CD4-positive, alpha-beta T cell treated with Interleukin-6 for 4 hours (primary cell): Measurements from ENCODE around the gene ZP2.
"Not testable (repeated sequence)": the region's sequence is repeated elsewhere in the genome, so short reads cannot be mapped to it uniquely, and the experiment has no call there.

ENCODE experiments used
- DNase-seq: peaks from one replicate; pipeline ENCODE4 v3.0.0-alpha.2; 2020; ENCODE audit warnings: mixed read lengths

The ZP2 gene

DNA sequence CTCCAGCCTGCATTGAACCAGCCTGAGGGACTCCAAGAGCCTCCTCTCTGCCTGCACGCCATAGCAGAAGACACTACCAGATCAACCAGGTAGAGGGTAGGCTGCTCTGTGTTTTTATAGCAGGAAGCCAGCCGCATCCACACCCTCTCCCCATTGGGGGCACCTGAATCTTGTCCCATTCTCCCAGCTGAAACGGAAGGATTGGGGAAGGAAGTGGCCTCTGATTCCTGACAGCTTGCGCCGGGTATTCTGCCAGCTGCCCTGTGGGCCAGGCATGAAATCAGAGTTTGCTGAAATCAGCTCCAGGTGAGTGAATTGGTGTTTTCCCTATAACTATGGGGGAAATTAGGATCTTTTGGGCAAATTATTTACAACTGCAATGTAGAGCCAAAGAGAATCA, at the start of gene ZP2:
ZP2 (minus strand) TSS at position 89 of the 400 bp plus-strand sequence; CDS start at position 62, 27 bp downstream.
- no peak for DNase-seq

DNA sequence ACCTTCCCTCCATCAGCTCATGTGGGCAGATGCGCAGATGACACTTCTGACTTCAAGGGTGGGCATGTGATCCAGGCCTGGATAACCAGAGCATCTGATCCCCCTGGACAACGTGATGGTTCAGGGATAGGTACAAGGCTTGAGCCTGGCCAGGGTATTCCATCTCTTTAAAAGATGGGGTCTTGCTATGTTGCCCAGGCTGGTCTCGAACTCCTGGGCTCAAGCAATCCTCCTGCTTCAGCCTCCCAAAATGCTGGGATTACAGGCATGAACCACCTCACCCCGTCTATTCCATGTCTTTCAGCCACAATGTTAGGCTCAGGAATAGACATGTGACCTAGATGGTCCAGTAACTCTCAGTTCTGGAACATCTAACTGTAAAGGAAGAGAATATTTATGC, 45.9 kb upstream of the ZP2 start:
- no peak for DNase-seq

DNA sequence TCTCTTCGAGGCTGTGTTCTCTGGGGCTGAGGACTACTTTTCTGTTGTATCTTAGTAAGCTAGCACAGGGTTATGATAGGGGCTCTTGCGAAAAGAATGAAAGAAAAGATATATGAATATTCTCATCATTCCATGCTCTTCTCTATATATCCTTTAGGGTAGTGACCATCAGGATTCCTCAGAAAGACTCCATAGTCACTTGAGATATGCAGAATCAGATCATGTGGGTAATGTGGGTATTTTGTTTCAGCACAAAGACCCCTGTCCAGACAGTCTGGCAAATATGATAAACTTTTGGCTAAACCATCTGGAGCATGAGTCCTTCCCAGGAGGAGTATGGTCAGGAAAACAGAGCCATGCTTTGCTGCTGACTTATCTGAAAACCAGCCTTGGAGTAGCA, 45.3 kb upstream of the ZP2 start:
- no peak for DNase-seq

DNA sequence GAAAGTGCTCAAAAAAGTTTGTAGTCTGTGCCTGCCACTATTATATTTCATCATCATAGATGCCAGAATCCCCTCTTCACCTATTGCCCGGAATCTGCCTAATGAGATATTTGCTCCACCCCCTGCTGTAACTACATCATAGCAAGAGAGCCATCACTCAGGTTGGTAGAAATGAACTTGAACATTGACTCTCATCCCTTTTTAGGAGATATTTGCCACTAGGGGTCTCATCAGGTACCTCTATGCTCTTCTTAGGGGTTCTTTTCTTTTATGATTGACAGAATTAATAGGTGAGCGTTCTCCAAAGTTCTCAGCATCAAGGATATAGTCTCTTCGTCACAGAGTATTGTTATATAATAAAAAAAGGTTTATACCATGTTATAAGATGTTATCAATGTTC, 42.1 kb upstream of the ZP2 start:
- DNase-seq, result no peak

DNA sequence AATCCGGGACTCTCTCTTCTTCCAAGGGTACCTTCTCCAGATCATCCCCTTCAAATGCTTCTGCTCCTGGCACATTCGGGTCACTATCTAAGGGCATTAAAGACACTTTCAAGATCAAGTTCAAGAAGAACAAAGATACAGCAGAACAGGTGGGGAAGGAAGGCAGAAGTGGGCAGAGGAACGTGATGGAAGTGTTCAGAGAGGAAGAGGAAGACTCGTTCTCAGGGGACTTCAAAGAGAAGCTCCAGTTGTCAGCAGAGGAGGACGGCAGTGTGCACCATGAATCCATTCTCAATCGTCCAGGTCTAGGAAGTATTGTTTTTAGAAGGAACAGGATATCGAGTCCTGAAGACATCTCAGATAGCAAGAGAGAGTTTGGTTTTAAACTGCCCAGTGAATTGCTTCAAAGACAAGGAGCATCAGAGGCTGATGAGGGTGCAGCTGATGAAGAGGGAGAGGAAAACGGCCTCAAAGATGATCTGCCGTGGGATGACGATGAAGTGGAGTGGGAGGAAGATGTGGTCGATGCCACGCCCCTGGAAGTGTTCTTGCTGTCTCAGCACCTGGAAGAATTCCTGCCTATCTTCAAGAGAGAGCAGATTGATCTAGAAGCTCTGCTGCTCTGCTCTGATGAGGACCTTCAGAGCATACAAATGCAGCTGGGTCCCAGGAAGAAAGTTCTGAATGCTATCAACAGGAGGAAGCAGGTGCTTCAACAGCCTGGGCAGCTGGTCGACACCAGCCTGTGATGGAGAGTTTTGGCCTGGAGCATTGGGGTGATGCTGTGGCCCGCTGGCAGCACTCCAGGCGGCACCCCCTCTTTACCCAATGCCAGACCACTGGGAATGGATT, 38.9 kb upstream of the ZP2 start:
- no peak for DNase-seq

DNA sequence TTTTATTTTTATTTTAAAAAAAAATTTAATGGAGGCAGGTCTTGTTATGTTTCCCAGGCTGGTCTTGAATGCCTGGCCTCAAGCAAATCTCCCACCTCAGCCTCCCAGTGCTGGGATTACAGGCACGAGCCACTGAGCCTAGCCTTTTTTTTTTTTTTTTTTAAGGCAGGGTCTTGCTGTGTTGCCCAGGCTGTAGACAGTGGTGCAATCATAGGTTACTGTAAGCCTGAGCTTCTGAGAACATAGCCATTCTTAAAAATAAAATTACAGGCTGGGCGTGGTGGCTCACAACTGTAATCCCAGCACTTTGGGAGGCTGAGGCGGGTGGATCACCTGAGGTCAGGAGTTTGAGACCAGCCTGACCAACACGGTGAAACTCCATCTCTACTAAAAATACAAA, 36.8 kb upstream of the ZP2 start:
- DNase-seq, result not testable (repeated sequence)

DNA sequence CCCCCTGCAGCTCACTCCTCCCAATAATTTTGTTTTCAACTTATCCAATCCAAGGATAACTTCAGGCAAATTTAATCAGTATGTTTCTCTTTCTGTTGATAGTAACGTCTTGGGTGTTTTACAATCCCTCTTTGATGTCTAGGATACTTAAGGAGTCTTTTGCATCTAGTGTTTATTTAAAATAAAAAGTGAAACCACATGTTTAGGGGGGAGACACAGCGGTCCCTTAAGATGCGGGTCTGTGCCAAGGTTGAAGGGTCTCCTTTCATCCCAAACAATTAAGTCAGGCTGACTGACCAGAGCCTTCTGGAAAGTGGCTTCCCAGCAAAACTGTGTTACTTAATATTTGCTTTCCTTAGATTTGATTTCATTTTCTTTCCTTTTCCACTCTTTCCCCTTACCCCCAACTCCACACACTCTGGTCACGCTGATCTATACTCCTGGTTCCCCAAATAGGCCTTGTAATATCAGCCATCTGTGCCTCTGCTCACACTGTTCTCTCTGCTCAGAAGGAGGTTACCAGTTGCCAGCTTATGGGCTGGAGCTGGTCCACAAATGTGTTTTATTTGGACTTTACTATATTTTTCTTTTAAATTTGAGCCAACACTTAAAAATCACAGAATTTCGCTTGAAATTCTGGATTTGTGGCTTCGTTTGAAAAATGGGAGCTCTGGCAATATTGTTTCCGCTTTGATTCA, 33.3 kb upstream of the ZP2 start:
- DNase-seq, result no peak

DNA sequence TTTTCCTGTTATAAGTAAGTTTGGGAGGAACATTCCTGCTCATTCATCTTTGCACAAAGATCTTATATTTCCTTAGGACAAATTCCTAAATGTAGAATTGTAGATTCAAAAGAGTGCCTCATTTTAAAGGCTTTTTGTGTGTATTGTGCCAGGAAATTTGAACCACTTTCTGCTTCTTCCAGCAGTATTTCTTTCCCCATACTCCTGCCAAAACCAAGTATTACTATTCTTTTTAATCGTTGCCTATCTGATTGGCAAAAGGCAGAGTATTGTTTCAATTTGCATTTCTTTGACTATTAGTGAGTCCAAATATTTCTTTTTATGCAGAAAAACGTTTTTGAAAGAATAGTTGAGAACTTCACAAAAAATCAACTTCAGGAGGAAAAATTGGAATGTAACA, 31.4 kb upstream of the ZP2 start:
- no peak for DNase-seq

DNA sequence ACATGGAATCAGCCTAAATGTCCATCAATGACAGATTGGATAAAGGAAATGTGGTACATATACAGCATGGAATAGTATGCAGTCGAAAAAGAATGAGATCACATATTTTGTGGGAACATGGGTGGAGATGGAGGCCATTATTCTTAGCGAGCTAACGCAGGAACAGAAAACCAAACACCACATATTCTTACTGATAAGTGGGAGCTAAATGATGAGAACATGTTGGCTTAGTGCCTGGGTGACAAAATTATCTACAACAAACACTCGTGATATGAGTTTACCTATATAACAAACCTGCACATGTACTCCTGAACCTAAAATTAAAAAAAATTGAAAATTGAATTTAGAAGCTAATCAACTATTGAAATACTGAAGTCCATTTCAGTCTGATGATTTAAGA, 28.3 kb upstream of the ZP2 start:
- DNase-seq, result no peak

DNA sequence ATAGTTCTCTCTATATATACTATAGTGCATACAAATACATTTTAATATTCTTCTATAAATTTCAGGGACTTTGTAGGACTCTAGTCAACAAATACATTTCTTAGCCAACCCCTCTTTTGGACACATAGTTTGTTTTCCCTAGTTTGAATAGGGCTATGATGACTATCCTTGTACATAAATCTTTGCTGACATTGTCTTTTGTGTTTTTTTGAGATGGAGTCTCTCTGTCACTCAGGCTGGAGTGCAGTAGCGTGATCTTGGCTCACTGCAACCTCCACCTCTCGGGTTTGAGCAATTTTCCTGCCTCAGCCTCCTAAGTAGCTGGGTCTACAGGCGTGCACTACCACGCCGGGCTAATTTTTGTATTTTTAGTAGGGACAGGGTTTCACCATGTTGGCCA, 25.5 kb upstream of the ZP2 start:
- DNase-seq, result no peak

DNA sequence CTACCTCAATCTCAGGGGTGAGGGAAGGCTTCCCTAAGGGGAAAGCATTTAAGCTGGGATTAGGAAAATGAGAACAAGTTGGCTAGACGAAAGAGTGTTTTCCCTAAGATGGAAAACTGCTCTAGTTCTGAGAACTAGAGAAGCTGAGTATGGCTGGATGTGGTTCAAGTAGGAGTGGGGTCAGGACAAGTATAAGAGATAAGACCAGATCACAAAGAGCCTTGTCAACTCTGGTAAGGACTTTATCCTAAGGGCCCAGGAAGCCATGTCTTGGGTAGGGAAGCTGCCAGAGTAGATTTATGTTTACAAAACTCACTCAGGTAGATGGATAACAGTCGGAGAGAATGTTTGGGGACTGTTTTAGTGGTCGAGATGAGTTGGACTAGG, 23.8 kb upstream of the ZP2 start:
- no peak for DNase-seq

DNA sequence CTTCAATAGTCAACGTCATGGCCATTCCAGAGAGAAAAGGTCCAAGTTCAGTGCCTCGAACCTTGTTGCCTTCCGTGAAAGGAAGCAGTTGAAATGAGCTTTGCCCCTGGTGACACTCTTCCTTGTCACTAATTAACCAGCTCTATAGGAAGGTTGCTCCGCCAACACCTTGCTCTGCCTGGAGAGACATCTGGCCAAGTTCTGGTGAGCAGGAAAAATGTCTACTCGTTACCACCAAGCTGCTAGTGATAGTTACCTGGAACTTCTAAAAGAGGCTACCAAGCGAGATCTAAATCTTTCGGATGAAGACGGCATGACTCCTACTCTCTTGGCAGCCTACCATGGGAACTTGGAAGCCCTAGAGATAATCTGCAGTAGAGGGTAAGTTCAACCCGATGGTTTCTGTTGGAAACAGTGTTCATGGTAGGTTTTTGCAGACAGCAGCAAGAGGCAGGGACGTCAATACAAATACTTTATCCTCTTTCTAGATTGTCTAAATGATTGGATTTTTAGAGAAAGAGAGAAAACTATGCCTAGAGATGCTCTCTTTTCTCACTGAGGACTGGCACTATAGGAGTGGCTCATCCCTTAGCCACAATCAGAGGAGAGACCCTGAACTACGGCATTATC, 22.3 kb upstream of the ZP2 start, which contains the start of gene ANKS4B:
ANKS4B (plus strand) TSS at position 179 of the 630 bp plus-strand sequence; CDS start at position 218, 39 bp downstream.
- DNase-seq, result no peak

DNA sequence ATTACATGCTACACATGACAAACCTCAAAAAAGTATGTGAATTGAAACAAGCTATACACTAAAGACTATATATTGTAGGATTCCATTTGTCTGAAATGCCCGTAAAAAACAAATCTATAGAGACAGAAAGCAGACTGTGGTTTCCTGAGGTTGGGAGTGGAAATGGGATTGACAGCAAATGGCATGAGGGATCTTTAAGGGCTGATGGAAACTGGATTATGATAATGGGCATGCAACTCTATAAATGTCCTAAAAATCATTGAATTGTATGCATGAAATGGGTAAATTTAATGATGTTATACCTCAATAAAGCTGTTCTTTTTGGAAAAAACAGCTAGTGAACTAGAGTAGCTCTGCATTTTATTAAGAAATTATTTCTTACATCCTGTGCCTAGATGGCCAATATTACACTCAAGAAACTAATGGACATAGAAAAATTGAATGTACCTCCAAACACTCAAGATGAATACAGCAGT, 21.7 kb upstream of the ZP2 start:
- no peak for DNase-seq

DNA sequence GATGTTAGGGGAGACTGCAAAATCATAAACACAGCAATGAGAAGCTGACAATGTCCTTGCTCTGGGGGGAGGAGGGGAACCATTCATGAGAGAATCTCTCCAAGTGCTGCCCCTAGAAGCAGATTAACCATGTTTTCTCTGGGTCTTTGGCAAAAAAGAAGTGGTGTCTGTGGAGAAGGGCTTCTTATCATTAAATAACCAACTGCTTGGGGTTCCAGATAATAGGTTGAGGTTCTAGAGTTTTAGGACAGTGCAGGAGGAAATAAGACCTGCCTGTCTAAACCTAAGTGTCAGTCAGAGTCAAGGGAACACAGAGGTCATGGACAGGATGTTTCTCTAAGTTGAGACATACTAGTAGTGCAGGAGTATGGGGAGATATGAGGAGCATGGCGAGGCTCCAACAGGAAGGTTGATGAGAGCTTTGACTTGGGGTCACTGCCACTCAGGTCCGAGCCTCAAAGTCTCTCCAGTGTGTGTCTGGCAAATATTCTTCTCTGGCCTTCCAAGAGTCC, 17.0 kb upstream of the ZP2 start:
- DNase-seq, result no peak

DNA sequence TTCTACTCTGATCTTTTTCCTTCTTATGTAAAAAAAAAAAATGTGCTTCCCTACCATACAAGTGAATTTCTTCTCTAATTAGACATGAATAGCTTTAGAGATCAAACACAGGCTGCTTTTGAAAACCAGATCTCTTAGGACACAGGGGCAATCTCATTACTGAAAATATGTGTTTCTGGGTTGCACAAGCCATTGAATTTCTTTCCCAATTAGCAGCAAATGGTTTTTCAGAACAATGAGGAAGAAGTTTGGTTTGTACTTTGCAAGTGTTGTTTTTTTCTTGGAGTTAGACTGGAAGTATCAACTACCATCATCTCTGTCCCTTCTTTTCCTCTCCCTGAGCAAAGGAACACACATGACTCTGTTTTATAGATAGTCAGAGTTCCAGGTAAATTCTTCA, 16.5 kb upstream of the ZP2 start:
- no peak for DNase-seq

DNA sequence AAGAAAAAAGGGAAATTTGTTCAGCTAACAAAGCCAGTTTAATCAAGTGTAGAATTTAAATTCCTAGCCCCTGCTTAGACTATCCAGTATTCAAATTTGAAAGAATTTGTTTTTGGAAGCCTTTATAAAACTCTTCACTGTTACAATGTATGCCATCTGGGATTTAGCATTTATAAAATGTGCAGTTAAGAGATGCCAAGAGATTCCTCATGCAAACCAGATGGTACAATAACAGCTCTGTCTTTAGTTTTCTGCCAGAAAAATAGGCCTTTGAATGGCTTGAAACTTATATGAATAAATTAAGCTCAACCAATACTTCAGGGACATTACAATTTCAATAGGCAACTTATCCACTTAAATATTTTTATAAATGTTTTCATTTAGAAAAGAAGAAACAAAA, 15.4 kb upstream of the ZP2 start:
- no peak for DNase-seq

DNA sequence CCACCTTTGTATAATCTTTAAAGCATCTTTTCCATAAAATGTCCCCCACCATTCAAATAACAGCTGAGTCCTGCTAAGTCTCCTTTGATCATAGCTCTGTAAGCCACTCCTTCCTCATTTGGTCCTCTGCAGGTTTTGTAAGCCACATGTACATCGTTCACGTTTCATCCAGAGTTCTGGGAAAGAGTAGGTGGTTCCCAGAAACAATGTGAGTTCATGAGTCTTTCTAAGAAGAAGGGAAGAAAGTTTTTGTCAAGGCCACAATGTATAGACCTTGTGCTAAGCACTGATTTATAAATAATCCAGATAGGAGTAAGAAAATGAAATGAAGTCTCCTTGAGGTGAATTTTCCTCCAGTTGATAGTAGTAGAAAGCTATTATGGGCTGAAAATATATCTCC, 13.4 kb upstream of the ZP2 start:
- no peak for DNase-seq

DNA sequence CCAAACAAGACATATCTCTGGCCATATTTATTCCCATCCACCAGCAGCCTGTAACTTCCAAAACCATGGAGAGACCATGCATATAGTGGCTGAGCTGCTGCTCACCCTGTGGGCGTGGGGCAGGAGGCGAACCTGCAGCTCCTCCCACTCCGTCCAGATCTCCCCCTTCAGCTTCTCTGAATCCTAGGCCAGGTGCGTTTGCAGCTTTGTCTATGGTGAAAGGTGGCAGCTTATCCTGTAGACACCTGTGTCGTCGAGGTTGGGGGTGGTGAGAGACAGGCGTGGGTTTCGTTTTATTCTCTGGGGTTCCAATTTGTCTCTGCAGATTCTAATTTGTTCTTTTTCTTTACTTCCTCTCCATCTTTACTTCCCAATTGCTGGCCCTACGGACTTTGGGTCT, 12.4 kb upstream of the ZP2 start:
- no peak for DNase-seq

DNA sequence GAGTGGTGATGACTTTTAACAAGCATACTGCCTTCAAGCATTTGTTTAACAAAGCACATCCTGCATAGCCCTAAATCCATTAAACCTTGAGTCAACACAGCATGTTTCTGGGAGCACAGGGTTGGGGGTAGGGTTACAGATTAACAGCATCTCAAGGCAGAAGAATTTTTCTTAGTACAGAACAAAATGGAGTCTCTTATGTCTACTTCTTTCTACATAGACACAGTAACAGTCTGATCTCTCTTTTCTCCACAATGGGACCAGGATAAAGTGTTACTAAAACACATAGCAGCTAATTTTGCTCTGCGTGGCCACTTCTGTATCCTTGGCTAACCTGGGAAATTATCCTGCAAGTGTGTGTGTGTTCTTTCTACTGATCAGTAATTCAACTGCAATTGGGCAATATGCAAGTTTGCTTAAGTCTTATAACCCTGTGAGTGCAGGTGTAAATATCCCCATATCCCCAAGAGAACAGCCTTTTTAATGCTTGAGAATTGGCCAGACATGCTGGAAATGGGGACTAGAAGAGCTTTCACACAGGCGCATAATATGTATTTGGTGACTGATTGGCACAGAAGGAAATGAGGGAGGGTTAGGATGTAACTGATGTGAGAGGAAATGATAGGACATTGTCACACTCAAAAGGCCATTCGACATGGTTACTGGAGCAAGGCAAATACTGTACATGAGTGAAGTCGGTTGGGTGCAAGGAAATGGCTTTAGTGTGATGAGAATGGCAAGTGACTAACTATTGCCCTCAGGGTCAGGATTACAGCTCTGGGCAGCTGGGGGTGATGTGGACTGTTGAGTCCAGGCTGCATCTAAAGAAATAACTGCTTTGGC, 11.3 kb upstream of the ZP2 start:
- no peak for DNase-seq

DNA sequence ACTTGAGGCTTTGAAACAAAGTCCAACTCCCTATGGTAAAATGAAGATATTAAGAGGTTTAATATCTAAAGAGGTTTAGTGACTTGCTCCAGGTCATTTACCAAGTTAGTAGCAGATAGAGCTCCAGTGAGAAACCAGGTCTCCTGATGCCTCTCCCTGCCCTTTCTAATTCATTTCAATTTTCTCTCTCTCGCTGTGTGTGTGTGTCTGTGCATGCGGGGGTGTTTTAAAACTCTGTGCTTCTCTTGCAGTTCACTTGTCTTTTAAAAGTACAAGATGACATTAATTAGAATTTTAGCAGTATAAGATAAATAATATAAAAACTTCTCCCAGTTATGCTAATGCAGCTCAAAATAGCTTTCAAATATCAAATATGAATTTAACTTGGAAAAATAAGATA, 8.2 kb upstream of the ZP2 start:
- no peak for DNase-seq

DNA sequence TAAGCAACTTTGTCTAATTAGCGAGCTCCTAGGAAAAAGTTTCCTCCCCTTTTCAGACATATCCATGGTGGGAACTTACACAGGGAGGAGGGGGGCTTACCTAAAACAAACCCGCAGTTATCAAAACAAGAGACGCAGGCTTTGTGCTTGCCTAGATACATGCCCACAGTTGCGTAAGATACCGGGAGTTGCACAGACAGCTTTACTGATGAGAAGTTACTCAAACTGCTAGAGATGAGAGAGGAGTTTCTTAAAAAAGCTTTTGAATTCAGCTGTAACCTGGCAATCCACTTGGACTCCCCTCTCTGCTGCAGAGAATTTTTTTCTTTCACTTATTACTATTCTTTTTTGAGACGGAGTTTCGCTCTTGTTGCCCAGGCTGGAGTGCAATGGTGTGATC, 6.8 kb upstream of the ZP2 start:
- no peak for DNase-seq

DNA sequence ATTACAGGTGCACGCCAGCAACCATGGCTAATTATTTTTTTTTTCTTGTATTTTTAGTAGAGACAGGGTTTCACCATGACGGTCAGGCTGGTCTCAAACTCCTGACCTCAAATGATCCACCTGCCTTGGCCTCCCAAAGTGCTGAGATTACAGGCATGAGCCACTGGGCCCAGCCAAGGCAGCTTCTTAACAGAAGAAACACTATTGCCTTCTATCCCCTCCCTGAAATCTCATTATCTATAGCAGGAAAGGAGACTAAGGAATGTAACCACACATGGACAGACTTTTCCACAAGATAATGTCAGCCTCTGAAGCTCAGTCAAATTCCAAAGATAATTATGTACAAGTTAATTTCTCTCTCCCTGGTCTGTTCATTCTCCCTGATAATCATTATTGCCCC, 5.7 kb upstream of the ZP2 start:
- DNase-seq, result no peak

DNA sequence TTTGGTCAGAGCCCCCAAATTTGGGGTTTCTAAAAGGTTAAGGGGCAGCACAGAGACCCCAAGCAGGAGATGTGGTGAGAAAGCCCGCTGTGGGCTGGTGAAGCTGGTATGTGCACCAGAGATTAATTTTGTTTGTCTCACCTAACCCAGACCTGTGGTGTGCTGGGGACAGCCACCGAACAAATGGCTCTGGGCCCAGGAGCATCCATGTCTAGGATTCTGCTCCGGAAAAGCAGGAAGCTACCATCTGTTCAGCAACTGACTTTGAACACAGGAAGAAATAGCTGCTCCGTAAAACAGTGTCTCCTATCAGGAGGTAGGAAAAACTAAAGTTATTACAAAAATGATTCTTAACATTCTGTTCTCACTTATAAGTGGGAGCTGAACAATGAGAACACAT, 2.7 kb upstream of the ZP2 start:
- no peak for DNase-seq
